HepG2 (cell line): Measurements from ENCODE around the gene CSK. TPM values are rescaled to one million over a fixed set of nuclear protein-coding genes. Genes with fewer than 3 reads are reported as not detected.

Experiments
- ATAC-seq: fragments of 200-7000 bp; cut with Tn5 transposase; 3 replicates; pipeline ENCODE4 v1.9.1; 2020; ENCODE audit warnings: mild to moderate bottlenecking, moderate library complexity
- BruUV-seq: library from RNA; stranded (reverse); fragments of 400-500 nt; replicated peaks from 2 replicates; lab custom pipeline; 2021; lab: Mats Ljungman, UMichigan
- CTCF ChIA-PET: fragments of 300-600 bp; formaldehyde crosslinking; extraction: SDS; loops from one replicate; lab custom pipeline; 2021; ENCODE audit warnings: low total read pairs, inconsistent platforms, low intra/inter-chr PET ratio; lab: Yijun Ruan, JAX
- POLR2A ChIA-PET: fragments of 350-600 bp; sonication (Branson Sonifier 250); formaldehyde crosslinking; loops from one replicate; lab custom pipeline; 2020; ENCODE audit warnings: antibody characterized with exemption, inconsistent platforms; lab: Yijun Ruan, JAX
- DNase-seq: peaks from one replicate; pipeline ENCODE4 v3.0.0-alpha.2; 2015; ENCODE audit warnings: low spot score
- FAIRE-seq: peaks from 3 replicates; lab custom pipeline; 2011; peaks lifted over from hg19 to GRCh38; lab: Jason Lieb, UNC
- H2AFZ ChIP-seq: one replicate; pipeline ENCODE4 v1.6.1; 2011; ENCODE audit warnings: low read length, inconsistent platforms
- H3K27ac ChIP-seq: fragments of 300-600 bp; 3 replicates; pipeline ENCODE4 v1.8.0; 2011; ENCODE audit warnings: mixed run types, mild to moderate bottlenecking, mixed read lengths, low read length, inconsistent platforms; ENCODE audit not compliant: insufficient read depth; ENCODE audit errors: extremely low read length
- H3K27me3 ChIP-seq, 2 experiments: fragments of 200-600 bp in 1 of 2; 2 replicates in 1 of 2; 3 replicates in 1 of 2; pipeline versions ENCODE4 v1.6.0 to v1.8.0; 2011; ENCODE audit warnings: low read length in 2 of 2, mild to moderate bottlenecking in 2 of 2, moderate library complexity in 2 of 2, inconsistent platforms in 1 of 2; ENCODE audit not compliant: insufficient read depth in 2 of 2, control insufficient read depth in 1 of 2
- H3K36me3 ChIP-seq, 2 experiments: fragments of 200-600 bp in 1 of 2; replicated peaks in 1 of 2; 2 replicates in 1 of 2; 3 replicates in 1 of 2; pipeline versions ENCODE4 v1.5.1 to v1.8.0; 2011; ENCODE audit warnings: low read length in 2 of 2, inconsistent platforms in 1 of 2; ENCODE audit not compliant: insufficient read depth in 2 of 2, control insufficient read depth in 1 of 2
- H3K4me1 ChIP-seq: 2 replicates; pipeline ENCODE4 v1.5.1; 2012; ENCODE audit warnings: low read length, inconsistent platforms; ENCODE audit not compliant: insufficient read depth
- H3K4me2 ChIP-seq: 2 replicates; pipeline ENCODE4 v1.6.0; 2011; ENCODE audit warnings: low read depth, low read length, inconsistent platforms
- H3K4me3 ChIP-seq, 3 experiments: fragments of 200-600 bp in 1 of 3; sonication (generic), shearing (Covaris generic) in 1 of 3; replicated peaks in 1 of 3; 2 replicates each; pipeline ENCODE4 v1.5.1; 2011 to 2016; ENCODE audit warnings: low read length in 3 of 3, inconsistent platforms in 2 of 3, low read depth in 2 of 3, mild to moderate bottlenecking in 2 of 3, control low read depth in 1 of 3, mixed read lengths in 1 of 3; ENCODE audit not compliant: insufficient read depth in 1 of 3
- H3K79me2 ChIP-seq: one replicate; pipeline ENCODE4 v1.6.1; 2011; ENCODE audit warnings: low read length, inconsistent platforms; ENCODE audit not compliant: insufficient read depth
- H3K9ac ChIP-seq: 2 replicates; pipeline ENCODE4 v1.6.0; 2011; ENCODE audit warnings: mild to moderate bottlenecking, low read depth, low read length, inconsistent platforms; ENCODE audit not compliant: insufficient read depth
- H3K9me3 ChIP-seq: 2 replicates; pipeline ENCODE4 v1.5.1; 2012; ENCODE audit warnings: mild to moderate bottlenecking, low read length
- H4K20me1 ChIP-seq: 2 replicates; pipeline ENCODE4 v1.6.0; 2011; ENCODE audit warnings: inconsistent platforms, mild to moderate bottlenecking, low read length, moderate library complexity; ENCODE audit not compliant: insufficient read depth
- CBX1 ChIP-seq: IDR thresholded peaks from one replicate; pipeline ENCODE4 v1.6.1; 2016; ENCODE audit warnings: antibody characterized with exemption, low read depth
- DNMT3B ChIP-seq: conservative IDR thresholded peaks from 2 replicates; pipeline ENCODE4 v1.6.1; 2016; ENCODE audit warnings: missing biosample characterization, control low read depth
- FOSL2 ChIP-seq: sonication (generic); formaldehyde crosslinking; IDR thresholded peaks from 2 replicates; pipeline ENCODE4 v1.4.0; 2020; ENCODE audit warnings: missing genetic modification reagents
- HES4 ChIP-seq: sonication (generic); formaldehyde crosslinking; IDR thresholded peaks from 2 replicates; pipeline ENCODE4 v1.9.0; 2021; ENCODE audit warnings: mild to moderate bottlenecking, missing genetic modification reagents, borderline replicate concordance
- NCOA2 ChIP-seq: sonication (generic); formaldehyde crosslinking; IDR thresholded peaks from 2 replicates; pipeline ENCODE4 v1.8.0; 2022; ENCODE audit warnings: inconsistent platforms
- NFKBIZ ChIP-seq: IDR thresholded peaks from 2 replicates; pipeline ENCODE4 v1.6.1; 2018; ENCODE audit warnings: missing genetic modification reagents, missing compliant biosample characterization
- RAD21 ChIP-seq: fragments of 450-650 bp; formaldehyde crosslinking; IDR thresholded peaks from 2 replicates; pipeline ENCODE4 v1.5.0; 2020; ENCODE audit warnings: mild to moderate bottlenecking
- RCOR2 ChIP-seq: IDR thresholded peaks from 2 replicates; pipeline ENCODE4 v1.6.1; 2016; ENCODE audit warnings: missing biosample characterization, missing genetic modification reagents
- SUZ12 ChIP-seq: fragments of 150-350 bp; IDR thresholded peaks from 2 replicates; pipeline ENCODE4 v1.6.1; 2014; ENCODE audit warnings: low read depth, low read length
- ZHX2 ChIP-seq, 2 experiments: sonication (generic) in 1 of 2; formaldehyde crosslinking in 1 of 2; IDR thresholded peaks; 2 replicates each; pipeline versions ENCODE4 v1.6.1 to v1.9.0; 2014 to 2022; ENCODE audit warnings: antibody characterized with exemption in 1 of 2, borderline replicate concordance in 1 of 2, inconsistent platforms in 1 of 2, low read depth in 1 of 2, missing genetic modification reagents in 1 of 2
- ZKSCAN5 ChIP-seq: sonication (generic); formaldehyde crosslinking; IDR thresholded peaks from 2 replicates; pipeline ENCODE4 v1.5.1; 2020; ENCODE audit warnings: mild to moderate bottlenecking, missing genetic modification reagents
- ZNF430 ChIP-seq: sonication (generic); formaldehyde crosslinking; IDR thresholded peaks from 2 replicates; pipeline ENCODE4 v1.9.0; 2021; ENCODE audit warnings: mild to moderate bottlenecking, missing genetic modification reagents
- ZNF75D ChIP-seq: sonication (generic); formaldehyde crosslinking; IDR thresholded peaks from 2 replicates; pipeline ENCODE4 v1.8.1; 2023; ENCODE audit warnings: missing genetic modification reagents, mild to moderate bottlenecking, borderline replicate concordance
- whole genome bisulfite sequencing: methylation state at CpG from one replicate; pipeline ENCODE4 v1.1.6; 2017; ENCODE audit warnings: low lambda C conversion rate; 5-methylcytosine and 5-hydroxymethylcytosine counted together
- in situ Hi-C: cut with HindIII; loops from 2 replicates; pipeline ENCODE4 v1.10.0; 2017; ENCODE audit warnings: low pct_unique_long_range_greater_than_20kb; ENCODE audit not compliant: extremely low pct_ligation_motif_present
- intact Hi-C: fragments of 100-400 bp; cut with micrococcal nuclease; formaldehyde crosslinking; loops from one replicate; pipeline ENCODE4 v1.10.0; 2022; ENCODE audit not compliant: unreplicated experiment
- polyA plus RNA-seq, 8 experiments: library from polyadenylated mRNA; depleted of rRNA in 3 of 8; stranded (reverse) in 7 of 8; unstranded in 1 of 8; fragments of >200 nt; fragmentation: Illumina TruSeq in 4 of 8; extraction: Trizol in 4 of 8; gene quantifications; 2 replicates each; pipeline versions ENCODE4 v1.2.1 to v1.2.3, GENCODE V29; 2011 to 2016; ENCODE audit warnings: low read depth in 4 of 8, missing spikeins in 1 of 8, mixed read lengths in 1 of 8; ENCODE audit not compliant: insufficient read depth in 1 of 8
- total RNA-seq, 5 experiments: library from RNA; depleted of rRNA; stranded (reverse); fragments of >200 nt; fragmentation: Illumina TruSeq; extraction: Trizol; gene quantifications; 2 replicates each; pipeline ENCODE4 v1.2.3, GENCODE V29; 2016; ENCODE audit warnings: low read depth in 1 of 5
- TF ChIP-seq, protein P1 (sequence below), 2 experiments: sonication (generic) in 1 of 2; formaldehyde crosslinking in 1 of 2; IDR thresholded peaks; 2 replicates each; pipeline versions ENCODE4 v1.4.0 to v1.6.1; 2018 to 2020; ENCODE audit warnings: missing genetic modification reagents in 2 of 2, borderline replicate concordance in 1 of 2, low read depth in 1 of 2, mild to moderate bottlenecking in 1 of 2, missing biosample characterization in 1 of 2
- TF ChIP-seq, protein P2 (sequence below): sonication (generic); formaldehyde crosslinking; IDR thresholded peaks from 2 replicates; pipeline ENCODE4 v1.4.0; 2020; ENCODE audit warnings: mild to moderate bottlenecking, missing genetic modification reagents

CSK gene
- total and polyA plus RNA-seq, 2 of the 13 experiments (the other 11 are each of a cell fraction or from before 2014, with no cell fraction given): 12.5 to 21.3 TPM

DNA sequence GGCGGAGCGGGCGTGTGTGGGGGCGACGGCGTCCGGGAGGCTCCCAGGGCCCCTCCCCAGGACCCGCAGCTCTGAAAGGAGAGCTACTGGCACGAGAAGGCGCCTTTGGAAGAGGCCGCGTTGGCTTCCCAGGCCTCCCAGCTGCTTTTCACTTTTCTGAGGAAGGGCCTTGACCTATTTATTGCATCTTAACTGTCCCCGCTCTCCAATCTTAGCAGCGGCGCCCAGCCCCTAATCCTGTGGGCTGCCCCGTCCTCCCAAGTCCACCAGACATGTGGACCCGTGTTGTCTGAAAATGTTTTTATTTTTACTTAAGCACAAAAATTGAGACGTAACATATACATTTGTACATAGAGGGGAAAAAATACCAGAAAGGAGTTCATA lies 61.6 kb downstream of the CSK start:
- Histone ChIP-seq H3K27ac (peak overlapping the region; percentile 57), H2AFZ (no peak overlapping the region), H3K36me3 (peaks cover 8 to 24% of the 10 kb centered on the region in 2 experiments; a peak in 4 of 5 replicates), H3K4me1 (peaks cover 22% of the 10 kb centered on the region), H4K20me1 (no peaks in the 10 kb centered on the region), H3K9ac (peak overlapping the region; percentile 69), H3K4me2 (peak overlapping the region; percentile 89), H3K27me3 (no peaks in the 10 kb centered on the region), H3K79me2 (no peaks in the 10 kb centered on the region), H3K9me3 (no peaks in the 10 kb centered on the region), H3K4me3 (peak overlapping the region in 2 of 3 experiments; percentile 6 to 84; a peak in 2 of 6 replicates)
- FAIRE-seq (no peak), ATAC-seq (no peak), DNase-seq (no peak)
- ChIA-PET POLR2A (interaction anchor here (0.9 kb wide), 1 partner anchor 30 kb away, joined by 3 read pairs; the partner anchor contains the start of gene SCAMP2), CTCF (interaction anchor here (1.8 kb wide), 1 partner anchor 72 kb away, joined by 6 read pairs; no protein-coding TSS in a partner anchor)
- intact Hi-C loops (loop anchor here (2.0 kb wide), 1 partner anchor 13 kb away; no protein-coding TSS in a partner anchor), in situ Hi-C loops (no loop called here)
- WGBS: 79% methylated on average over 11 of the region's 18 CpGs
- TSS peak; percentile 74 for BruUV-seq
- no peak for TF ChIP-seq SUZ12
- TF ChIP-seq, protein P1, sequence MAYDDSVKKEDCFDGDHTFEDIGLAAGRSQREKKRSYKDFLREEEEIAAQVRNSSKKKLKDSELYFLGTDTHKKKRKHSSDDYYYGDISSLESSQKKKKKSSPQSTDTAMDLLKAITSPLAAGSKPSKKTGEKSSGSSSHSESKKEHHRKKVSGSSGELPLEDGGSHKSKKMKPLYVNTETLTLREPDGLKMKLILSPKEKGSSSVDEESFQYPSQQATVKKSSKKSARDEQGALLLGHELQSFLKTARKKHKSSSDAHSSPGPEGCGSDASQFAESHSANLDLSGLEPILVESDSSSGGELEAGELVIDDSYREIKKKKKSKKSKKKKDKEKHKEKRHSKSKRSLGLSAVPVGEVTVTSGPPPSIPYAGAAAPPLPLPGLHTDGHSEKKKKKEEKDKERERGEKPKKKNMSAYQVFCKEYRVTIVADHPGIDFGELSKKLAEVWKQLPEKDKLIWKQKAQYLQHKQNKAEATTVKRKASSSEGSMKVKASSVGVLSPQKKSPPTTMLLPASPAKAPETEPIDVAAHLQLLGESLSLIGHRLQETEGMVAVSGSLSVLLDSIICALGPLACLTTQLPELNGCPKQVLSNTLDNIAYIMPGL (CRISPR knock-in tag; IDR thresholded peaks at IDR 0.05; ENCODE audit: borderline replicate concordance in 1 of 2, low read depth in 1 of 2): no peak
- TF ChIP-seq NCOA2 (CRISPR knock-in tag): no peak
- peak; percentile 2; the same call in 1 of the 2 replicates for TF ChIP-seq ZNF430 (CRISPR knock-in tag)
- 0 out of 2 replicates have a peak, but pooled peaks have one; percentile 3 for TF ChIP-seq ZHX2 (IDR thresholded peaks at IDR 0.05; ENCODE audit: low read depth)
- TF ChIP-seq ZHX2 (CRISPR knock-in tag; IDR thresholded peaks at IDR 0.05; ENCODE audit: borderline replicate concordance): no peak
- no peak for TF ChIP-seq ZNF75D
- no peak for TF ChIP-seq CBX1
- 0 out of 2 replicates have a peak, but pooled peaks have one; percentile 5 for TF ChIP-seq HES4 (CRISPR knock-in tag)
- TF ChIP-seq RCOR2 (CRISPR knock-in tag): no peak
- TF ChIP-seq FOSL2 (CRISPR knock-in tag): 0 out of 2 replicates have a peak, but pooled peaks have one; percentile 5
- TF ChIP-seq NFKBIZ: 0 out of 2 replicates have a peak, but pooled peaks have one; percentile 1
- 0 out of 2 replicates have a peak, but pooled peaks have one; percentile 24 for TF ChIP-seq RAD21 (CRISPR knock-in tag)
- no peak for TF ChIP-seq DNMT3B
- TF ChIP-seq, protein P2, sequence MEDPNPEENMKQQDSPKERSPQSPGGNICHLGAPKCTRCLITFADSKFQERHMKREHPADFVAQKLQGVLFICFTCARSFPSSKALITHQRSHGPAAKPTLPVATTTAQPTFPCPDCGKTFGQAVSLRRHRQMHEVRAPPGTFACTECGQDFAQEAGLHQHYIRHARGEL (CRISPR knock-in tag): no peak
- no peak for TF ChIP-seq ZKSCAN5 (CRISPR knock-in tag)
